ENCODE results near the gene PAPPA2.

PAPPA2 gene

DNA sequence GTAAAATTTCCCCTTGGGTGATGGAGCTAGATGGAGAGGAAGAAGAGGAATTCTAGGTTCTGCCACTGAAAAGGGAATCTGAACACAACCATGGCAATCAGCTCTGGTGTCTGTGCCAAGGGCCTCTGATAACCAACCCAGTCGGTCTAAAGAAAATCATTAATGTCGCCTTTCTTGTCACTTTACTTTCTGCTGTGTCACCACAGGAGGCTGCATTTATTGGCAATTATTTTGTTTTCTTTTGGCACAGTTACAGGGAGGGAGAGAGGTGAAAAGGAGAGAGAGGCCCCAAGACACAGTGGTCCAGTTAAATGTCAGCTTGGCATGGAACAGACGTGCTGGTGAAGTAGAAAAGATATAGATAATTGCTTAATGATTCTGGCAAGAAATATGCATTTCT, 414.6 kb downstream of the PAPPA2 start:
- TF ChIP-seq, protein P1, sequence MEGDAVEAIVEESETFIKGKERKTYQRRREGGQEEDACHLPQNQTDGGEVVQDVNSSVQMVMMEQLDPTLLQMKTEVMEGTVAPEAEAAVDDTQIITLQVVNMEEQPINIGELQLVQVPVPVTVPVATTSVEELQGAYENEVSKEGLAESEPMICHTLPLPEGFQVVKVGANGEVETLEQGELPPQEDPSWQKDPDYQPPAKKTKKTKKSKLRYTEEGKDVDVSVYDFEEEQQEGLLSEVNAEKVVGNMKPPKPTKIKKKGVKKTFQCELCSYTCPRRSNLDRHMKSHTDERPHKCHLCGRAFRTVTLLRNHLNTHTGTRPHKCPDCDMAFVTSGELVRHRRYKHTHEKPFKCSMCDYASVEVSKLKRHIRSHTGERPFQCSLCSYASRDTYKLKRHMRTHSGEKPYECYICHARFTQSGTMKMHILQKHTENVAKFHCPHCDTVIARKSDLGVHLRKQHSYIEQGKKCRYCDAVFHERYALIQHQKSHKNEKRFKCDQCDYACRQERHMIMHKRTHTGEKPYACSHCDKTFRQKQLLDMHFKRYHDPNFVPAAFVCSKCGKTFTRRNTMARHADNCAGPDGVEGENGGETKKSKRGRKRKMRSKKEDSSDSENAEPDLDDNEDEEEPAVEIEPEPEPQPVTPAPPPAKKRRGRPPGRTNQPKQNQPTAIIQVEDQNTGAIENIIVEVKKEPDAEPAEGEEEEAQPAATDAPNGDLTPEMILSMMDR (conservative IDR thresholded peaks at IDR 0.05; ENCODE audit: low read depth, low read length) = no peak
- H3K4me3 ChIP-seq (ENCODE audit: low read length) = no peak overlapping the region

GRCh38 chr1:176878750-176879536, 416.0 kb downstream of the PAPPA2 start:
- H3K4me3 ChIP-seq (ENCODE audit: low read length) = no peak overlapping the region
- TF ChIP-seq, protein P1 (conservative IDR thresholded peaks at IDR 0.05; ENCODE audit: low read depth, low read length) = peak; percentile 24

More for the DNA sequence above, 414.6 kb downstream of the PAPPA2 start:
- DNase-seq (ENCODE audit: low read depth) = no peak

DNA sequence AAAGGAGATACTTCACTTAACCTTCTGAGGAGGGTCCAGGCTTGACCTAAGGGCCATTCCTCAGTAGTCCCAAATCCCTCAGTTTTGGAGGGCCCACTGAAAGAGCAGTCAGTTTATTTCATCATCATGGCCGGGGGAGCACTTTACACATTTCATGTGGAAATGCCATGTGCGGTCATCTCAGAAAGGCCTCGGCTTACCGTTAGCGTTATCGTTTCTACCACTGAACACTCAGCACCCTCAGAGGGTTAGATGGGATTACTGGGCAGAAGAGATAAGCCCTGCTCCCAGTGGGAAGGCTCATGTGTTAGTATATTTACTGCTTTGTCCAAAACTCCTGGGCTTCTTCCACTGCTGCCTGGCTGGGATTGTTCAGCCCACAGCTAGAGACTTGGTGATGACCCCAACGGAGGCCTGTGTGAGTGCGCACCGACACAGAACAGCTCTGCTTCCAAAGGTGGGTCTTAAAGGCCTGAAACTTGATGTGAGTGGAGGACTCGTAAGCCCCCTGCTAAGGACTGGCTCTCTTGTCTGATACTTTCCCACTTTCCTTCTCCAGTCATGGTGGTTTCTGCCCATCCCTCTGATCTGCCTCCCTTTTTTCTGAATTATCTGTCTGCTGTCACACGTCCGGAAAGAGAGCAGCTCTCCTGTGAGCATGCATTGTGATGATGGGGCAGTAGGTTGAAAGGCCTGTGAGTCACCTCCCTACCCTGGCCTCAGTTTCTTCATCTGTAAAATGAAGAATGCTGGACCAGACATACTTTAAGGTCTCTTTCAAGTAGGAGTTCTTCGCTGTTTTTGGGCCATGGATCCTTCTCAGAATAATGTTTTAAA, 417.0 kb downstream of the PAPPA2 start:
- TF ChIP-seq, protein P1 (conservative IDR thresholded peaks at IDR 0.05; ENCODE audit: low read depth, low read length) = no peak
- DNase-seq (ENCODE audit: low read depth) = no peak
- H3K4me3 ChIP-seq (ENCODE audit: low read length) = no peak overlapping the region

More at GRCh38 chr1:176878750-176879536, 416.0 kb downstream of the PAPPA2 start:
- no peak for DNase-seq (ENCODE audit: low read depth)

DNA sequence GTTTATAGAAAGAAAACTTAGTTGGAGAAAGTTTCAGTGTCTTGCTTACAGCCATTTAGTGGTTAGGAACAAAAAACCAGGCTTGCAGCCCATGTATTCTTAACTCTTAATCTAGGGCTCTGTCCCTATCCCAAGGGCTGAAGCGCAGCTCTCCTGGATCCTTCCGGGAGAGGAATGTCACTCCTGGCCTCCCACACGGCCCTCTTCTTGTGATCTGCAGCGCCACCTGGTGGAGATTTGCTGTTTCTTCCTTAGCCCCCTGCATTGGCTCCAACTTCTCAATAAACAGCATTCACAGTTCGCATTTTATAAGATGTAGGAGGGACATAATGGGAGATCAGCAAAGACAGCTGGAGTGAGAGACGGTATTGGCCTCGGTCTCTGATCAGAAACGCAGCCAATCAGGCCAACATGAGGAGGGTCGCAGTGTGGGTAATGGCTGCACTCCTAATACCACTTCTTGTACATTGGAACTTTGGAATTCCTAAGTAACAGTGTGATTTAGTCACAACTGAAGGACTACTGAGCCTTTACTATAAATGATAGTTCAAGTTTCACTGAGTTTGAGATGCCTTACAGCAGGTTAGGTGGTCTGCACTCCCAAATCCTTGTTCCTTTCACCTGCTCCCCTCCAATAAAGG, 418.1 kb downstream of the PAPPA2 start:
- TF ChIP-seq, protein P1 (conservative IDR thresholded peaks at IDR 0.05; ENCODE audit: low read depth, low read length) = peak; percentile 84
- DNase-seq (ENCODE audit: low read depth) = no peak
- H3K4me3 ChIP-seq (ENCODE audit: low read length) = no peak overlapping the region

GRCh38 chr1:176884286-176884685, 421.3 kb downstream of the PAPPA2 start:
- DNase-seq (ENCODE audit: low read depth) = no peak
- H3K4me3 ChIP-seq (ENCODE audit: low read length) = no peak overlapping the region
- TF ChIP-seq, protein P1 (conservative IDR thresholded peaks at IDR 0.05; ENCODE audit: low read depth, low read length) = no peak

- no peak for DNase-seq (ENCODE audit: low read depth)
- no peak overlapping the region for H3K4me3 ChIP-seq (ENCODE audit: low read length)
- TF ChIP-seq, protein P1 (conservative IDR thresholded peaks at IDR 0.05; ENCODE audit: low read depth, low read length) = no peak
Observed at GRCh38 chr1:176884911-176885310, 421.9 kb downstream of the PAPPA2 start.

Measured in retinal pigment epithelial cell (primary cell).